GM15510 (cell line): Measurements from ENCODE around the gene OR52J3.

Experiments
- POLR2A ChIP-seq: IDR thresholded peaks from 3 replicates; pipeline ENCODE4 v1.6.1; 2011; ENCODE audit warnings: borderline replicate concordance; ENCODE audit not compliant: insufficient read length; ENCODE audit errors: extremely low read depth

OR52J3 gene

DNA sequence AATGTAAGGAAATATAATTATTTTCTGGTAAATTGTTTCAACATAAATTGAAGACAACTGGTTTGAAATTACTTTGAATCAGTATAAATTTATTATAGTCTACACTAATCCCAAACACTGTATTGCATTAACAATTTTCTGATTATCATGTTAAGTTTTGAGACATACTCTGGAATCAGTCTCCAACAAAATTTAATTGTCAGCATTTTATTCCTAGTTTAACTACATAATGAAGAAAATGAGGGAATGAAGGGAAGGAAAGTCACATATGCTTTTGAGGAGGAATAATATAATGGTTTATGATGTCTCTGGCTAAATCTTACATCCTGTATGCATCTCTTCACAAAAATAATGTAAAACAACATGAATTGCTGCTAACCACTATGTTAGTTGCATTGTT is 37.3 kb downstream of the OR52J3 start:
- TF ChIP-seq POLR2A, result no peak

DNA sequence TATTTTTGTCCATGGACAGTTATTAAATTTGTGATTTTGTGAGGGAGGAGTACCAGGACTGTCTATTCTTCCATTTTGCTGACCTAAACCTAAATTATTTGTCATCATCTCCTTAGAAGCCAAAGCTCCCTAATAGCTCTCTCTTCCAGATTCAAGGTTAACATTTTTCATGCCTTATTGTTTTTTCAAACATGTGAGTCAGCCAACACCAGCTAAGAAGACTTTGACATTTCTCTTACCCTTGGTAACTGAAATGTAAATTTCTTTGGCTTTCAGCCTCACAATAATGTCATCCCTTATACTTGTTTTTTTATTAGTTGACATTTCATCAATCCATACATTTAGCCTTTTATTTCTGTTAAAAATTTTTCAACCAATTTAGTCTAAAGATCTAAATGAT is 42.2 kb downstream of the OR52J3 start:
- no peak for TF ChIP-seq POLR2A

DNA sequence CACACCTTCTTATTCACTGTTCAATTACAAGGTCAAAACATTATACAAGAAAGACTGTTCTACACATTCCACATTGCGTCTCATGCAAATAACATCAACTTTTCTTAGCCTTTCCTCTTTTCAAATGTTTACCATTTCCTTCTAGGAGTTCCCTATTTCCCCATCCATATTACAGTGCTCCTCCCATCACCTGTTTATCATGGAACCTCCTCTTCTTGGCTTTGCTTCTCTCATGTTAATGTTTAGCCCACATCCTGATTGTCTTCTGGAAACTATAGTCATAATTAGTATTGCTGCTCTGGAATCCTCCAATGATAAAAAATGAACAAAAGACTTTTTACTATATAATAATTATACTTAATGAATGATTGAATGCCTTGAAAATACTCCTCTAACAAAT is 44.3 kb downstream of the OR52J3 start:
- TF ChIP-seq POLR2A, result no peak

DNA sequence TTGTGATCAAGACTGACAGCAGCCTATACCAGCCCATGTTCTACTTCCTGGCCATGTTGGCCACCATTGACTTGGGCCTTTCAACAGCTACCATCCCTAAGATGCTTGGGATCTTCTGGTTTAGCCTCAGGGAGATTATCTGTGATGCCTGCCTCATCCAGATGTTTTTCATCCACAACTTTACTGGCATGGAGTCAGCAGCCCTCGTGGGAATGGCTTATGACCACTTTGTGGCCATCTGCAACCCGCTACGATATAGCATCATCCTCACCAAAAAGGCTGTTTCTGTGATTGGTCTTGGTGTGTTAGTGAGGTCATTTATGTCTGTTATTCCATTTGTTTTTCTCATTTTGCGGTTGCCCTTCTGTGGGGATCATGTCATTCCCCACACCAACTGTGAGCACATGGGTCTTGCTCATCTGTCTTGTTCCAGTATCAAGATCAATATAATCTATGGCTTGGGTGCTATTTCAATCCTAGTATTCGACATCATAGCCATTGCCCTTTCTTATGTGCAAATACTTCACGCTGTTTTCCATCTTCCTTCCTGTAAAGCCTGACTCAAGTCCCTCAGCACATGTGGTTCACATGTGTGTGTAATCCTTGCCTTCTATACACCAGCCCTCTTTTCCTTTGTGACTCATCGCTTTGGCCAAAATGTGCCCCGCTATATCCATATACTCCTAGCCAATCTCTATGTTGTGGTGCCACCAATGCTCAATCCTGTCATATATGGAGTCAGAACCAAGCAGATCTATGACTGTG is 46.7 kb downstream of the OR52J3 start:
- TF ChIP-seq POLR2A, result no peak

DNA sequence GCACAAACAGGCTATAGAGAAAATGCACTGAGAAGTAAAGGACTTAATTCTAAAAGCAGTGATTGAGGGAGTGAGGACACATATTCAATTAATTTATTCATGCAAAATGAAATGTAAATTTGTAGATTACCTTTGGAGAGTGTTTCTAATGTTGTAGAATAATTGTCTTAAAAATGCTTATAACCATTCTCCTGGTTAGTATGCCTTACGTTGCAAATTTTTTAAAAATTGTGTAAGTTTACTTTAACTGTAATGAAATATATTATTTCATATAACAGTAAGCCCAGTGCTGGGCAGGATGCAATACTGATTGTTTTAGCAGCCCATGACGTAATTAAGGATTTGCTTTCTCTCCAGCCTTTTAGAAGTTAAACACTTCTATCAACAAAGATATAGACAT is 49.7 kb downstream of the OR52J3 start:
- TF ChIP-seq POLR2A, result no peak
